PC-3 (cell line): ENCODE data around the gene CCDC90B.

ENCODE experiments used
- CTCF ChIP-seq: fragments of 300-600 bp; sonication (generic); conservative IDR thresholded peaks from 2 replicates; pipeline ENCODE4 v1.5.1; 2017; ENCODE audit warnings: antibody characterized with exemption, low read depth, mild to moderate bottlenecking, low read length
- EZH2 ChIP-seq: fragments of 300-600 bp; sonication (generic); IDR thresholded peaks from one replicate; pipeline ENCODE4 v1.6.1; 2017; ENCODE audit warnings: antibody characterized with exemption, mild to moderate bottlenecking, low read length; ENCODE audit not compliant: unreplicated experiment
- EZH2phosphoT487 ChIP-seq: fragments of 300-600 bp; sonication (generic); IDR thresholded peaks from 2 replicates; pipeline ENCODE4 v1.6.1; 2018; ENCODE audit warnings: mild to moderate bottlenecking, antibody characterized with exemption, low read length, borderline replicate concordance

DNA sequence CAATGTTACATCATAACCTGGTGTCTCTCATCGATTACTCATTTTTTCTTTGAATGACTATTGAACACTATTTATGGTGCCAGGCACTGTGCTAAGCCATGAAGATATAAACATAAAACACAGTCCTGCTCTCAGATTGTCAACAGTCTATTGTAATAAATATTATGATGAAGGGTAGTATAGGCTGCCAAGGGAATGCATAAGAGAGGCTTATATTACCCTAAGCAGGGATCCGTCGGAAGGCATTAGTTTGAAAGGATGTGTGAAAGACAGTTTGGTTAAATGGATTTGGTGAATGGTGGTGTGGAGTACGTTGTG is 7.2 kb upstream of the CCDC90B start:
- TF ChIP-seq EZH2 (no peak), CTCF (no peak), EZH2phosphoT487 (no peak)
